ENCODE results near the gene MPRIP. TPM values are rescaled to one million over a fixed set of nuclear protein-coding genes. Genes with fewer than 3 reads are reported as not detected.
"Not testable (repeated sequence)": the region's sequence is repeated elsewhere in the genome, so short reads cannot be mapped to it uniquely, and the experiment has no call there.

MPRIP gene
- total RNA-seq, 2 donors from 2014 or later: 359 to 405 TPM

DNA sequence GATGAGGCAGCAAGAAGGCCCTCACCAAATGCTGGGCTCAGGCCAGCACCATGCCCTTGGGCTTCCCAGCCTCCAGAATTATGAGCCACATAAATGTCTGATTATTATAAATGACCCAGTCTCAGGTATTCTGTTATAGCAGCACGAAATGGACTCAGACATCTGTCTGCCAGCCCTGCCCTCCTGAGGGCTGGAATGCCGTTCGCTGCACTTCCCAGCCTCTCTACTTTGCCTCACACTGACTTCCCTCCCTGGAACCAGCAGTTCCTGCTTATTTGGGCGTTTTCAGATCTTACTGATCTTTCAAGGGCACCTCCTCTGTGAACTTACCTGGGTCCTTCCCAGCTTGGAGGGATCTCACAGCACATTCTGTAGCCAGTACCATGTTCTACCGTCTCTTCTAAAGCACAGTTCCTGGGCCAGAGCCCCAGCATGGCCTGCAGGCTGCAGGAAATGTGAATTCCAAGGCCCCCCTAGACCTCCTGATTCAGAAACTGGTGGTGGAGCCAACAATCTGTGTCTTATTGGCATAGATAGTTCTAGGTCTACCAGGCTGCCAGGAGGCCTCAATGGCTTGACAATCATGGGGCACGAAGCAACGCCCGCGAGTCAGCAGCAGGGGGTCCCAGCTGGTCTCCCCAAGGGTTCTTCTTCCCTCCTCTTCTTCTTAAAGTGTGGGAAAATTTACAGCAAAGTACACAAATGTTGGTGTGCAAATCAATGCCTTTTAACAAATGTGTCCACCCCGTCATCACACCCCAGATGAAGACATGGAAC lies 33.4 kb upstream of the MPRIP start:
- DNase-seq (ENCODE audit: low spot score): peak; percentile 36
- intact Hi-C loops (cut with DNase I): loop anchor here (10.0 kb wide), 4 partner anchors 116 to 206 kb away; partner anchors contain the start of gene PLD6 (in 1 of the 2)

GRCh38 chr17:17009972-17010371 lies 32.3 kb upstream of the MPRIP start:
- intact Hi-C loops (cut with DNase I): loop anchor here (10.0 kb wide), 4 partner anchors 115 to 205 kb away; partner anchors contain the start of gene PLD6 (in 1 of the 2)
- DNase-seq (ENCODE audit: low spot score): not testable (repeated sequence)

DNA sequence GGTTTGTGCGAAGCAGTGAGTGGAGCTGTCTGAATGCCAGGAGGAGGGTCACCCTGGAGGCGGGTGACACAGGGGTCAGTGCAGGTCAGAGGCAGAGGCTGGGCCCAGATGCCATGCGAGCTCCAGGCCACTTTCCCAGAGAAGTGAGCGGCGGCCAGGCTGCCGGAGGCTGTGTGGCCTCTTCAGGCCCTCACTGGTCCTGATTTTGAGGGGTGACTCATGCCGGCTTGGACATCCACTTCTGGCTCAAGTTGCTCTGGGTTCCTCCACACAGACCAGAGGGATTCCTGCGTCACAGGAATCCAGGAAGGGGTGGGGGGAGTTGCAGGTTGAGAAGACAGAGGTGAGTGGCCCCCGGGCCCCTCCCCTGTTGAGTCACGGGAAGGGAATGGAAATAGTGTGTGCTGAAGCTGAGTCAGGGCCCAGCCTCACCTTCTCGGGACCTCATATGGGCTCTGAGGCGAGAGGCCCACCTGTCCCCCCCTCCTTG lies 31.7 kb upstream of the MPRIP start:
- peak; percentile 84 for DNase-seq (ENCODE audit: low spot score)
- intact Hi-C loops (cut with DNase I): not testable (repeated sequence)

DNA sequence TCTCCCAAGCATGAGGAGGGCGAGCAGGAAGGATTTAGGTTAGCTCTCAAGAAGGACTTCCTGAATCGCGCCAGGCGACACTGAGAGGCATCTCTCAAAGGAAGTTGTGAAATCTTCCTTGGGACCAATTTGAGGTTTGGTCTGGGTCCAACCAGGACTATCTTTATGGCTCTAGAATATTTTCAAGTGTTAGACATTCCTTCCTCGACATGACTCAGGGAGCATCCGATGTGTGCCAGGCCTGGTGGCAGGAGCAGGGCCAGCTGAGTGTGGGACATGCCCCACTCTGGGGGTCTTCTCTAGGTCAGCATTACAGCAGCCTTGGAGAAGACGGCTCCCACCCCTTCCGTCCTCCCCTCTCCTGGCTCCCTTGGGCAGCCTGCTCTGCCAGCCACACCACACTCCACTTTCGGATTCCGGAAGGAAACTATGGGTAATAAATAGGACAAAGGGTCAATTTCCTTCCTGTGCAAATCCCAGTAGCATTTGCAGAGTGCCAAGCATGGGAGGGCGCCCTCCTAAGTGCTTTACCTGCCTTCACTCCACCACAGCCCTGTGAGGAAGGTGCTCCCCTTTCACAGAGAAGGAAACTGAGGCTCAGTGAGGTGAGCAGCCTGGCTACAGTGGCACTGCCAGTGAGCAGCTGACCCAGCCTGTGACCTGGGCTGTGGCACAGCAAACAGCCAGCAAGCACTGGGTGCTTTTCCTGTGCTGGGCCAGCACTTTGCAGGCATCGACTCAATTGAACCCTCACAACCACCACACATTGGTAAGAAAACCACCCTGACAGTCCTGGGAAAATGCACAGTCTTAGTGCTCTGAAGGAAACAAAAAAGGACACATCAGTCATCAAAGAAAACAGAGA lies 31.0 kb upstream of the MPRIP start:
- intact Hi-C loops (cut with DNase I): not testable (repeated sequence)

DNA sequence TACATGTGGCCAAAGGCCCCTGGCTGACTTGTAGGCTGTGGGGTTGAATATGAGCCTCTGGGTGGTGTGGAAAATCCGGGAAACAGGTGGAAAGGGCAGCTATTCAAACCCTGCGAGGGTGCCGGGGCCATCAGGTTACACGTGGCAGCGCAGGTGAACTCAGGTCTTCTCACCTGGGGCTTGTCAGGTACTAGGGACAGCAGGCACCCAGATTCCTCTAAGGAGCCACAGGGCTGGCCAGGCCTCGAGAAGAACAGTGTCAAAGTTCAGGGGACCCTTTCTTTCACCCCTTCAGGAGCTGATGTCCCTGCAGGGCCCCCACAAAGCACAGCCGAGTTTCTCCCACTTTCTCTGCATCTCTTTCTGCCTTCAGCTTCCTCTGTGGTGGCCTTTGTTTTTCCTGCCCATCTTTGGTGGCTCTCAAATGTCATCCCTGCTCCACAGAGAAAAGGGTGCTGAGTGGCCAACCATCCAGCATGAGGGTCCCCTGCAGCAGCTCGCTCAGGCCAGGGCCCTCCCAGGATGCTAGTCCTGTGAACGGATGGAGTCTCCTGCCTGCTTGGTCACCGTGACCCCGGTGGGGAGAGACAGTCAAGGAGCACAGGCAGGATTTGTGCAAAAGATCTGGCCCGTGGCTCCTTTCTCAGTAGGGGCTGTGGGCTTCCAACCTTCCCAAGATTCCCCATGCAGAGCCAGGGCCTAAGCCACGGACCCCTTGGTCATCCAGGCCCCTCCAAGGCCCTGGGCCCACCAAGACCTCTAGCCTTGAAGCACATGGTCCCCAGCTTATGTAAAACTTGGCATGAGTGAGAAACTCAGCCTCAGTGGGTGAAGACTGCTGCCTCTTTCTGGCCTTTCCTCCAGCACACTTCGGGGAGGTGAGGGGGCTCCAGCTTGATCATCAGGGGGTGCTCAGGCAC lies 28.2 kb upstream of the MPRIP start:
- DNase-seq (ENCODE audit: low spot score): peak; percentile 62
- intact Hi-C loops (cut with DNase I): not testable (repeated sequence)

More for the DNA sequence above, 31.0 kb upstream of the MPRIP start:
- DNase-seq (ENCODE audit: low spot score): peak; percentile 90

- DNase-seq (ENCODE audit: low spot score): peak; percentile 66
- intact Hi-C loops (cut with DNase I): not testable (repeated sequence)
These were observed 27.5 kb upstream of the MPRIP start for GRCh38 chr17:17014748-17015124.

GRCh38 chr17:17015230-17015629 lies 27.0 kb upstream of the MPRIP start:
- intact Hi-C loops (cut with DNase I): no loop called here
- DNase-seq (ENCODE audit: low spot score): peak; percentile 19

DNA sequence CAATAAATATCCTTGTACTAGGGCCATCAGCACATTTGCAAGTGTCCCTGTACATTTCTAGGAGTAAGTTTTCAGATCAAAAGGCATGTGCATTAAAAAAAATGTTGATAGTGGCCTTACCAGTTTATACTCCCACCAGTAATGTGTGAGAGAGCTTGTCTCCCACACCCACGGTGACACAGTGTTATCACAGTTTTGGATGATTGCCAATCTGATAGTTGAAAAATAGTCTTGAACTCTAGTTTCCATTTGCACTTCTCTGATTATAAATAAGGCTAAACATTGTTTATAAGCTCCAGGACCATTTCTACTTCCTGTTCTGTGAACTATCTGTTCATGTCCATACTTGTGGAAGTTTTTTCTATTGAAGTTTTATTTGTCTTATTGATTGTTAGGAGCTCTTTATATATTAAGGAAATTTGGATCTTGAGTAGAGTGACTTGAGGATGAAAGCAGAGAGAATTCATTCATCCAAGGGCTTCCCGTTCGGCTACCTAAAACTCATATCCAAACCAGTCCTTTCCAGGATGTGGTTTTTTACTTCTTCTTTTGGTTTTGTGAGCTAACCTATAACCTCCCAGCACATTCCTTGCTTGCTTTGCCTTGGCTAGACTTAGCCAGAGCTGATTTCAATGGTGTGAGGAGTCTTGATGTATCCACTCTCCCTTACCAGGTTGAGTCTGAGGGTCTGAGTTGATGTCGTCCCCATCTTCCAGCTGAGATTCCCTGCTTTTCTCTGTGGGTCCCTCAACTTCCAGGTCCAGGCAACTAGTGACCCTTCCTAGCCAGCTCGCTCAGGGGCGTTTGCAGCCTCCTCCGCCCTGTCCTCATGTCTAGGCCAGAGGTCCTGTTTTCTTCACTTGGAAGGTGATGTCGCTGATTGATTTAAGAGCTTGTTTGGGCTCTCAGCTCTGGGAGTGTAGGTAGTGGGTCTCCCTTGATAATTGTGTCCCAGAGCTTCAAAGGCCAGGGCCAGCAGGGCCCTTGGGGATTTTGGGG lies 25.8 kb upstream of the MPRIP start:
- DNase-seq (ENCODE audit: low spot score); intact Hi-C loops (cut with DNase I): not testable (repeated sequence)

- DNase-seq (ENCODE audit: low spot score): peak; percentile 29
- intact Hi-C loops (cut with DNase I): no loop called here
These were observed 24.8 kb upstream of the MPRIP start for GRCh38 chr17:17017343-17018014.

- peak; percentile 63 for DNase-seq (ENCODE audit: low spot score)
- intact Hi-C loops (cut with DNase I): no loop called here
These were observed 24.2 kb upstream of the MPRIP start for GRCh38 chr17:17018021-17018441.

DNA sequence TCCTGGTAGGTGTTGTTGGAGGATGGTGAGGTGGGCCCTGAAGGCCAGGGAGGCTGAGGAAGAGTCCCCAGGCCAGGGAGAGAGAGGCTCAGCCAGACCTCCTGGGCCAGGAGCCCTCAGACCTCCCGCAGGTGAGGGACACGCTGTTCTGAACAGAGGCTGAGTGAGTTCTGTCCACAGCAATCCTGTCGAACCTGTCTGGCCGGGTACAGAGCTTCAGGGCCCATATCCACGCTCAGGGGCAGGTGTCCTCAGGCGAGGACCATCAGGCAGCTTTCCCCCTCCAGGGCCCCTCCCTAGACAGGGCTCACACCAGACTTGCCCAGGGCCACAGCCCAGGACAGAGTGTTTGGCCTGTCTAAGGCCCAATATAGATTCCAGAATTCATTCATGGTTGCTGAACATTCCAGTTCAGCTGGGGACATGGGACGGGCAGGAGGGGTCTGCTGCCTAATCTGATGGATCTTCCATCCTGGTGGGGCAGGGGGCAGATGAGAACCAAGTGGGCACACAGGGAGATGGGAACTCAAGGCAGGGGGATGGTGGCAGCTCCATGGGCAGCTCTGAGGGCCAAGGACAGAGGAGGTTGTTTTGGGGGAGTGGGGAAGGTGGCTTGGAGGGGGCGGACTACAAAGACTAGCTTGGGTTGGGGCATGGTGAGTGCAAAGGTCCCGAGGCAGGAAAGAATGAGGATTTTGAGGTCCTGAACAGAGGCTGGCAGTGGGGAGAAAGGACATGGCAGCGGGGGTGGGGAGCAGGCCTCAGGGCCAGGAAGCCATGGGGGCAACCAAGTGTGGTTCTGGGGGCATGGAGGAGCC lies 23.4 kb upstream of the MPRIP start:
- peak; percentile 64 for DNase-seq (ENCODE audit: low spot score)
- intact Hi-C loops (cut with DNase I): no loop called here

- intact Hi-C loops (cut with DNase I): no loop called here
- peak; percentile 60 for DNase-seq (ENCODE audit: low spot score)
These were observed 22.9 kb upstream of the MPRIP start for GRCh38 chr17:17019430-17019762.

GRCh38 chr17:17019891-17020456 lies 22.3 kb upstream of the MPRIP start:
- intact Hi-C loops (cut with DNase I): no loop called here
- DNase-seq (ENCODE audit: low spot score): peak; percentile 73

DNA sequence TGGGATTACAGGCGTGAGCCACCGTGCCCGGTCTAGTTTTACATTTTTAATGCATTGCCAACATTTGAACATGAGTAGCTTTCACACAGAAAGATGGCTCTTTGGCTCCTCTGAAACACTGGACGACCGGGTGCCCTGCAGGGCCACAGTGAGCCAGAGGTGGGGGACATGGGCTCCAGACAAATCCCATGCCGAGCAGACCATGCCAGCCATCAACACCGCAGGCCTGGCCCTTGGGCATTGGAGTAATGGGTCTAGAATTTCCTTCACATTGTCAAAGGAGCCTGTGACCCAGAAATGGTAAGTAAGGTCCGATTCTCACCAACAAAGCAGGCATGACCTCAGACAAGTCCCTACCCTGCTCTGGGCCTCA lies 21.4 kb upstream of the MPRIP start:
- intact Hi-C loops (cut with DNase I): no loop called here
- peak; percentile 48 for DNase-seq (ENCODE audit: low spot score)

DNA sequence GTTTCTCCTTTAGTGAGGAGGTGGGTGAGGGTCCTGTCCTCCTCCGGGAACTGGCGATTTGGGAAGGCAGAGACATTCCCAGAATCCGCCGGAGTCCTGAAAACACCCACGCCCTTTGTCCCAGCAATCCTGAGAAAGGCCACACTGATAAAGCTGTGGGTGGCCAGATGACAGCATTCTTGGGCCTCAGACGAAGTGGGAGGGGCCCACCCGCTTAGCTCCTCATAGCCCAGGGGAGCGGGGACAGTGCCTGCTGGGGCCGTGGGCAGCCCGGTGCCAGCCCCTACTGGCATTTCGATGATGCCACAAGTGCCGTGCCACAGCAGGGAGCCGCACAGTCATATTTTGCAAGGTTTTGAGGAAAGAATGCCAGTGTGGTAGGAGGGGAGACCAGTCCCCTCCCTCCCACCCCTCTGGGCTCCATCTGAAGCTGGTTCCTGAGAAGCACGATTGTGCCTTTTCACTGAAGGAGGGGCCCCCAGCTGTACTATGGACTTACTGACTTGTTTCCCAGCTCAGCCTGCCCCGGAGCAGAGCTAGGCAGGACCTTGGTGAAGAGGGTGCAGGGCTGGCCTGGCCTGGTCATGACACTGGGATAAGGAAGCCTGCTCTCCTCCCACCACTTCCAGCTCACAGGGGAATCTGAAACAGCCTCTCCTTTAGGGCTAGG lies 20.9 kb upstream of the MPRIP start:
- intact Hi-C loops (cut with DNase I): no loop called here
- DNase-seq (ENCODE audit: low spot score): peak; percentile 90

GRCh38 chr17:17022011-17022410 lies 20.2 kb upstream of the MPRIP start:
- peak; percentile 43 for DNase-seq (ENCODE audit: low spot score)
- intact Hi-C loops (cut with DNase I): no loop called here
